Central memory CD8-positive, alpha-beta T cell (primary cell): ENCODE measurements around the gene ANKFN1.

ENCODE experiments used
- ATAC-seq: fragments of 150-1000 bp; cut with Tn5 transposase; replicated peaks from 2 replicates; pipeline ENCODE4 v1.10.0; 2022; ENCODE audit warnings: mild to moderate bottlenecking, moderate FRiP score, moderate number of reproducible peaks; ENCODE audit not compliant: poor library complexity, severe bottlenecking; ENCODE audit errors: extremely low read depth
- DNase-seq, 2 donors: peaks; one replicate each; pipeline ENCODE4 v3.0.0; 2021; ENCODE audit warnings: low spot score in 2 of 2
- H3K27ac Mint-ChIP-seq: one replicate; pipeline ENCODE4 v1.8.0; 2022; ENCODE audit warnings: low read depth, mild to moderate bottlenecking, moderate library complexity, mixed read lengths
- H3K27me3 Mint-ChIP-seq: one replicate; pipeline ENCODE4 v1.8.0; 2022; ENCODE audit warnings: mixed read lengths
- H3K36me3 Mint-ChIP-seq: one replicate; pipeline ENCODE4 v1.8.0; 2022; ENCODE audit warnings: mild to moderate bottlenecking, moderate library complexity, mixed read lengths; ENCODE audit not compliant: insufficient read depth
- H3K4me1 Mint-ChIP-seq: one replicate; pipeline ENCODE4 v1.8.0; 2022; ENCODE audit warnings: mixed read lengths
- H3K4me3 Mint-ChIP-seq: one replicate; pipeline ENCODE4 v1.8.0; 2022; ENCODE audit warnings: mild to moderate bottlenecking, moderate library complexity, mixed read lengths
- H3K9me3 Mint-ChIP-seq: one replicate; pipeline ENCODE4 v1.8.0; 2022; ENCODE audit warnings: mixed read lengths

Gene ANKFN1

DNA sequence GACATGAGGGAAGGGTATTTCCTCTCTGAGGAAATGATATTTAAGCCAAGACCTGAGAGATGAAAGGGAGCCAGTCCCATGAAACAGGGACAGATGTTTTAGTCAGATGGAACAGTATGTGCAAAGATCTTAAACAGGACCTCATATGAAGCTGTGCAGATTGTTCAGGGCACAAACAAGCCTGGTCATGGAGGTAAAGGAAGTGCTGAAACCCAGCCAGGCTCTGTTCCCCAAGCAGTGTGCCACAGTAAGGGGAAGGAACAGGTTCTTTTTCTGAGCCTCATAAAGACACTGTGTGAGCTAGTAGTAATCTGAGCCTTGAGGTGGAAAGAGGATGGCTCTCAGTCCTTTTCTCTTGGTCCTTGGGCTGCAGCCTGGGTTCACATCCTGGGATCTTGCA lies 159.9 kb downstream of the ANKFN1 start:
- Mint-ChIP-seq H3K9me3 (no peaks in the 10 kb centered on the region), H3K27me3 (peaks cover 11% of the 10 kb centered on the region), H3K27ac (no peak overlapping the region), H3K4me1 (no peaks in the 10 kb centered on the region), H3K4me3 (no peak overlapping the region), H3K36me3 (no peaks in the 10 kb centered on the region)
- ATAC-seq (no peak), DNase-seq (no peak)

DNA sequence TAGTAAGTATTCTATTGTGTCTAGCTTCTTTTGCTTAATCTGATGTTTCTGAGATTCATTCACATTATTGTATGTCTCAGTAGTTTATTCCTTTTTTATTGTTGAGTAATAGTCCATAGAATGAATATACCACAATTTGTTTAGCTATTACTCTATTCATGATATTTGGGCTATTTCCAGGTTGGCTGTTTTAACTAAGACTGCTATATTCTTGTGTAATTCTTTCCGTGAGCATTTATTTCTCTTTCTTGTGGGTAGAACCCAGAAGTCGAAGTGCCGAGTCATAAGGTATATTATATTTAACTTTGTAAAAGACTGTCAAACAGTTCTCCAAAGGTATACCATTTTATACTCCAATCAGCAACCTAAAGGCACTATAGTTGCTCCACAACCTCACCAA lies 160.8 kb downstream of the ANKFN1 start:
- H3K9me3 Mint-ChIP-seq = no peaks in the 10 kb centered on the region
- H3K36me3 Mint-ChIP-seq = no peaks in the 10 kb centered on the region
- ATAC-seq (no peak), DNase-seq (no peak)
- H3K27ac Mint-ChIP-seq = no peak overlapping the region
- H3K4me3 Mint-ChIP-seq = no peak overlapping the region
- H3K27me3 Mint-ChIP-seq = peaks cover 11% of the 10 kb centered on the region
- no peaks in the 10 kb centered on the region for H3K4me1 Mint-ChIP-seq

DNA sequence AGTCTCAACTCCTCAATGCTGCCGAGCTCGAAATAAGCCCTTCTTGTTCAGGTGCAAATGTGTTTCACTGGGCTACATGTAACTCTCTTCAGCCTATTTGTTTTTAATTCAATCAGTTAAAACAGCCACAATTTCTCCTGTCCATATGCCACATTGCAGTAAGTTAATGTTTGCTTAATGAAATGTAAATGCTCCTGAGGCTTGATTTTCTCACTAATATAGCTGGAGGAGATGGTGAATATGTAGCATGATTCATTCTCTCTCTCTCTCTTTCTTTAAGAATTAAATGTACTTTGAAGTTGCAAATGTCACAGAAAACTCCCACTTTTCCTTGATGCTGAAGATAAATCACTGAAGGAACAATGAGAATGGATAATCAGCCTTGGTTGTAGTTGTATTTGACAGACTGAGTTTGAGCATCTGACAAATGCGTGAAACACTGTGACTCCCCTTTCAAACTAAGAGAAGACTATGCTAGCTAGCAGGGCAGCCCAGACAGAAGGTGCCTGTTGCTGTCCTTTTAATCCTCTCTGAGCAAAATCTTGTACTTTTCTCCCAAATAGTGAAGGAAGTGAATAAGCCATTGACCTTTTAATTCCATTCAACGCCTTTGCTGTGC lies 161.8 kb downstream of the ANKFN1 start:
- H3K9me3 Mint-ChIP-seq = no peaks in the 10 kb centered on the region
- H3K4me1 Mint-ChIP-seq = no peaks in the 10 kb centered on the region
- no peak overlapping the region for H3K4me3 Mint-ChIP-seq
- ATAC-seq (no peak), DNase-seq (no peak)
- H3K27ac Mint-ChIP-seq = no peak overlapping the region
- H3K36me3 Mint-ChIP-seq = no peaks in the 10 kb centered on the region
- H3K27me3 Mint-ChIP-seq = peaks cover 11% of the 10 kb centered on the region

DNA sequence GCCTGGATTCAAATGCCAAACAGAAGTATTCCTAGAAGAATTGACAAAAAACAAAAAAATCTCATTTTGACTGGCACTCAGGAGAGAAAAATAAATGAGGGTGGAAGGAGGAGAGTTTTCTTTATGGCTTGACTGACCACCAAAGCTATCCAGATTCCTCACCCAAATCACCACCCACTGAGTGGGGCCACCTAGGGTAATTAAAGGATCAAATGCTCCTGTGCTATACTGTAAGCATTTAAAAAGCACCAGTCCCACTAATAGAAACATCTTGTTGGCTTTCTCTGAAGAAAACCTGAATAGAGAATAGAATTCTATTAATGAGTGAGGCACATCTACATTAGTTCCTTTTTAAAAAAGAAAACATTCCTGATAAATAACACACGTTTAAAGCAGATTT lies 163.3 kb downstream of the ANKFN1 start:
- no peak overlapping the region for H3K4me3 Mint-ChIP-seq
- H3K36me3 Mint-ChIP-seq = no peaks in the 10 kb centered on the region
- DNase-seq (no peak), ATAC-seq (no peak)
- no peaks in the 10 kb centered on the region for H3K4me1 Mint-ChIP-seq
- H3K27me3 Mint-ChIP-seq = peaks cover 14% of the 10 kb centered on the region
- H3K27ac Mint-ChIP-seq = no peak overlapping the region
- H3K9me3 Mint-ChIP-seq = no peaks in the 10 kb centered on the region

DNA sequence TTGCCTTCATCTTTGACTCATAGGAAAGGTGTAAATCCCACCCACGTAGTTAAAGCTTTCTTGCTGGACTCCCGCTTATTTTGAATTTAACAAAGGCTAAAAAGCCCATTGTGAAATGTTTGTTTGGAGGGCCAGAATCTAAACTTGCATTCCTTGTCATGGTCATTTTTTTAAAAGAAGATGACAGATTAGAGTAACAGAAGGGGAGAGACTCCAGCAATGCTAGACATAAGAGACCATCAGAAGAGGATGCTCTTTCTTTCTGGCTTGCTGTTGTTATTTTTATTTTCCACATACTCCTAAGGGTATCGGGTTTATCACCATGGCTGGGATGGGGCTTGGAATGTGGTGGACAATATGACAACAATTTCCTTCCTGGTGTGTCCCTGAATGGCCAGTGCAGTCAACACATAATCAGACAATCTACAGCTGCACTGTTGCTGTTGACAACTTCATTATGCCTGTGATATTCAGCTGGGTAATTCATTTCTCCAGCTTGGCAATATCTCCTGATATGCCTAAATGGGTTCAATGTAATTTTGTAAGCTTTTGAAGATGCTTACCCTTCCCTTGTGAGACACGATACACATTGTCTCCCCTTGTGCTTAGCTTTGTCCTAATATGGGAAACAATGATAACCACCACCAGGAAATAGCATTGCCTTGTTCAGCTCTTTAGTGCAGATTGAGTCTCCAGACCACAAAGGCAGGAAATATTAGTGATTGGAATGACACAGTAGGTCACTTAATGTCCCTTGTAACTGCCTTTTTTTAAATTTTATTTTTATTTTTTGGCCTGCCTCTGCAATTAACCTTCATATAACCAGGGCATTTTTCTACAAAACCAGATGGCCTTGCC lies 164.3 kb downstream of the ANKFN1 start:
- H3K9me3 Mint-ChIP-seq = no peaks in the 10 kb centered on the region
- no peak for ATAC-seq

DNA sequence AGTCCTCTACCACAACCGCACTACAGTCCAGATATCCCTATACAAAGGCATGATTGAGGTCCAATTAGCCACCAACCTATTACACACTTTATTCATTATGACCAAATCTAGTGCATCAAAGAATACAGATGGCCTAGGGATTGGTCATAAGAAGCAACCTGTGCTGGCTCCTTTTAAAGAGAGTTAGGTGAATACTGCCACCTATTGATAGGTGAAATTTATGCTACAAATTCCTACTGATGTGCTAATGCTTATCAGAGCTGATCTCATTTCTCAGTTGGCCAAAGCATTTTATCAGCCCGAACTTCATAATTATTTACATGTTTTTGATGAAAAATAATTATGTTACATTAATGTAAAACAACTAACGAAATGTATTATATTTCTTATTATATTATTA lies 166.3 kb downstream of the ANKFN1 start:
- Mint-ChIP-seq H3K4me1 (no peaks in the 10 kb centered on the region), H3K27ac (no peak overlapping the region), H3K27me3 (peaks cover 36% of the 10 kb centered on the region), H3K36me3 (no peaks in the 10 kb centered on the region), H3K9me3 (no peaks in the 10 kb centered on the region), H3K4me3 (no peak overlapping the region)
- no peak for ATAC-seq
- DNase-seq = no peak

More for the DNA sequence above, 164.3 kb downstream of the ANKFN1 start:
- no peak overlapping the region for H3K27ac Mint-ChIP-seq
- DNase-seq = no peak
- no peaks in the 10 kb centered on the region for H3K4me1 Mint-ChIP-seq
- H3K36me3 Mint-ChIP-seq = no peaks in the 10 kb centered on the region
- H3K27me3 Mint-ChIP-seq = peaks cover 24% of the 10 kb centered on the region
- H3K4me3 Mint-ChIP-seq = no peak overlapping the region

DNA sequence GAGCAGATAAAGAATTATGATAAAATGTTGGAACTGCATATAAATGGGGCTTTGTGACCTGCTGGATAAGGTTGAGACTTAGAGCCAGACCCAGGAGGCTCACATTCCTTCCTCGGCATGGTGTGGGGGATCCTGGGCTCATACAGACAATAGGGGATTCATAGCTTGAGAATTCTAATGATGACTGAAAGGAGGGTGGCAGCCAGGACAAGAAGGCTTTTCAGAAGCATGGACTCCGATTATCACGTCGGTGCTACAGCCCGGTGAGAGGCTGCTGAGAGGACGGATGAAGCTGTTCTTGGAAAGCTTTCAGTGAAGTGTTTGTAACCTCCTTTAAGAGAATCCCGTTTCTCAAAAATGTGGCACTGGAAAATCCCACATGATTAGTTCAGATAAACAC lies 167.2 kb downstream of the ANKFN1 start:
- Mint-ChIP-seq H3K9me3 (no peaks in the 10 kb centered on the region), H3K27ac (no peak overlapping the region), H3K4me1 (no peaks in the 10 kb centered on the region), H3K36me3 (no peaks in the 10 kb centered on the region), H3K4me3 (no peak overlapping the region), H3K27me3 (peaks cover 27% of the 10 kb centered on the region)
- no peak for DNase-seq
- ATAC-seq = no peak

DNA sequence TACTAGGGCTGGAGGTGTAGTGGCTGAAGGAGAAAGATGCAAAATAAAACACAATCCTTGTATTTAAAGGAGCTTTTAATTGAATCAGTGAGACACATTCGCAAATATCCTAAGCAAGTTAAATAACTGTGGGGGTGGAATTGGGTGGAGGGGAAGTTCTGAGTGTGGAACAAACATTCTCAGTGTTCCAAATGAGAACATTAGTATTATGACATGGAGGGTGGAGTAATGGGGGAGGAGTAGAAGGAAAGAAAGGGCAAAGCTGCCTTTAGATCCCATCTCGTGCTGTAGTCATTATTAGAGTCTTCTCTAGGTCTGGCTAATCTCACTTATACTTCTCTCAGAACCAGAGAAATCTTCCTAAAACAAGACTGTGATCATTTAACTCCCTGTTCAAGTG lies 169.7 kb downstream of the ANKFN1 start:
- H3K27ac Mint-ChIP-seq = no peak overlapping the region
- ATAC-seq (no peak), DNase-seq (no peak)
- no peak overlapping the region for H3K4me3 Mint-ChIP-seq
- H3K9me3 Mint-ChIP-seq = no peaks in the 10 kb centered on the region
- no peaks in the 10 kb centered on the region for H3K4me1 Mint-ChIP-seq
- peaks cover 25% of the 10 kb centered on the region for H3K27me3 Mint-ChIP-seq
- H3K36me3 Mint-ChIP-seq = no peaks in the 10 kb centered on the region

DNA sequence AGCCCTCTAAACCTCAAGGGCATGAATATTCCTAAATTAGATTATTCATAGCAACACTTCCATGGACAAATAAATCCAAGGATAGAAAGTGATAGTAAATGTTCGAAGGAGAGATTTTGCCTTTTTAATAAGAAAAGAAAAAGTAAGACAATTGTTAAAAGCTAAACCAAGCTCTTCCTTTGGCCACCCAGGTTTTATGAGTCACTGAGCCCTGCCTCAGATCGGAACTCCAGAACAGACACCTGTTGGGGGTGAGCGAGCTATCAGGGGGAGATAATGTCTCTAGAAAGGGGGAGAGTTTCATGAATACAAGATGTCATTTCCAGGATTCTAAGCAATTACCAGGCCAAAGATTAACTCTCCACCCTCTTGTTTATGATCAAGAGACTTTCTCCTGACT lies 171.4 kb downstream of the ANKFN1 start:
- Mint-ChIP-seq H3K4me3 (no peak overlapping the region), H3K27ac (no peak overlapping the region), H3K36me3 (no peaks in the 10 kb centered on the region), H3K9me3 (no peaks in the 10 kb centered on the region), H3K27me3 (peaks cover 25% of the 10 kb centered on the region), H3K4me1 (no peaks in the 10 kb centered on the region)
- ATAC-seq (no peak), DNase-seq (no peak)

DNA sequence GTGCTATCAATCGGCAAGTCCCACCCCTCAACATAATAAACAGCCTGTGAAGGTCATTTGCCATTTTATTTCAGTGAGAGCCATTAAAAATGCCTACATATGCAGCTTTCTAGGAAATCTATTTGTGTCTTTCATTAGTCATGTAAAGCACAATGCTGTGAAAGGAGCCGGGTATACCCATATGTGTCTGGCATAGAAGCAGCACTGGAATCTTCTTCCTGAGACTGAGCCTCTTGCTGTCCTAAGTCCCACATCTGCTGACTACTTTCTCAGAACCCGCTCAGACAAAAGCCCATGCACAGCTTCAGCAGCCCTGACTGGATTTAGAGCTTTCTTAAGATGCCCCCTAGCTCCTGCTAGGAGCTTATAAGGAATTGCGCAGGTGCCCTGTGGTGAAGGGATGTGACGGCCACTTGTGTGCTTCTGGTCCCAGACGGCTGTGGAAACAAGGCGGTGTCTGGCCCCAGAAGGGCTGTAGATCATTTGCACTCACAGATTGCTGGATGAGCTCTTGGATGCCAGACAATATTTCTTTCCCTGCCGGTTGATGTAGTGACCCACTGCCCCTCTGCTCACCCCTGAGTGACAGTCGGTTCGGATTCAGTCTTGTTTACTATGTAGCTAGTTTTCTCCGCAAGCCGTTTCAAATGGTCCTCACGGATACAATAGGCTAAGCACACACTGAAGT lies 172.2 kb downstream of the ANKFN1 start:
- no peaks in the 10 kb centered on the region for H3K4me1 Mint-ChIP-seq
- H3K9me3 Mint-ChIP-seq = no peaks in the 10 kb centered on the region
- ATAC-seq (no peak), DNase-seq (no peak)
- no peak overlapping the region for H3K4me3 Mint-ChIP-seq
- no peaks in the 10 kb centered on the region for H3K36me3 Mint-ChIP-seq
- no peak overlapping the region for H3K27ac Mint-ChIP-seq
- H3K27me3 Mint-ChIP-seq = peaks cover 25% of the 10 kb centered on the region

DNA sequence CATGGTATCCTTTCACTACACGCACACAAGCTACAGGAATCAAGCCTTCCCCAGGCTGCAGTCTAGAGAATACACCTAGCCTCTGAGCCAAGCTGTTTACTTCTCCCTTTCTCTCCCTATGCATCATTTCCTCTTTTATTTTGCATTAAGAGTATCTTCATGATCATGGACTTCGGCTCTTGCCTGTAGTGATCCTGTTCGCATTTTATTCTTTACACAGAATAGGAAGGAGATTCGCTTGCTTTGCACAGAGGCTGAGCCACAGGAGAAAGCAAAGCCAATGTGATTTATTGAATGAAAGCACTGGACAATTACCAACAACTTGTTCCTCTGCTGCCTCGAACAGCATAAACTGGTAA lies 172.7 kb downstream of the ANKFN1 start:
- Mint-ChIP-seq H3K4me3 (no peak overlapping the region), H3K36me3 (no peaks in the 10 kb centered on the region), H3K9me3 (no peaks in the 10 kb centered on the region), H3K27me3 (peaks cover 25% of the 10 kb centered on the region), H3K4me1 (no peaks in the 10 kb centered on the region), H3K27ac (no peak overlapping the region)
- DNase-seq (no peak), ATAC-seq (no peak)

DNA sequence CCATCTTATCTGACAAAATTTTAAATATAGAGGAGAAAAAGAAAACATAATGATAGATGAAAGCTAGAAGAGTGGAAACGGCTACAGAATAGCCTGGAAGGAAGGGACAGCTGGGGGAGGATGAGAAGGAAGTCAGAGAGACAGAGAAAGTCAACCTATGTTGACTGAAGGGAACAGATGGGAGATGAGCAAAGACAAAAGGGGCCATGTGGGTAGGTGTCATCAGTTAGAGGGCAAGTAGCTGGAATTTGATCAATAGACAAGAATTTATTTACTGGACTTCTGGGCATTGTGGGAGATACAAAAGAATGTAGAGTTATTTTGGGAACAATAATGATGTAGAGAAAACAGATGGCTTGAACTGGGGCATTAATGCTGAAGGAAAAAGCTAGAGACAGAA lies 194.4 kb downstream of the ANKFN1 start:
- no peak overlapping the region for H3K4me3 Mint-ChIP-seq
- H3K4me1 Mint-ChIP-seq = no peaks in the 10 kb centered on the region
- peaks cover 14% of the 10 kb centered on the region for H3K9me3 Mint-ChIP-seq
- DNase-seq = no peak
- H3K27me3 Mint-ChIP-seq = peaks cover 28% of the 10 kb centered on the region
- no peaks in the 10 kb centered on the region for H3K36me3 Mint-ChIP-seq
- no peak for ATAC-seq
- no peak overlapping the region for H3K27ac Mint-ChIP-seq

DNA sequence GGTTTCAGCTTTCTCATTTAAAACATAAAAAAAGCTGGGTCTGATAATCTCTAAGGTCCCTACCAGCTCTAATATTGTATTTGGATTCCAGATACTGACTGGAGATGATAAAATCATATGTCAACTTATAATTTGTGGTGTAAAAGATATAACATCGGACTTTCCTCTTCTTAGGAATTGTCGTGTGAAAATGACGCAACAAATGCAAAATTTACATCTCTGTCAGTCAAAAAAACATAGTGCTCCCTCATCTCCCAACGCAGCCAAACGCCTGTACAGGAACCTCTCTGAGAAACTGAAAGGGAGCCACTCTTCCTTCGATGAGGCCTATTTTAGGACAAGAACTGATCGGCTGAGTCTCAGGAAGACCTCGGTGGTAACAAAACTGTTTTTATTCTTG lies 197.3 kb downstream of the ANKFN1 start:
- ATAC-seq (no peak), DNase-seq (no peak)
- peaks cover 20% of the 10 kb centered on the region for H3K27me3 Mint-ChIP-seq
- H3K4me3 Mint-ChIP-seq = no peak overlapping the region
- no peak overlapping the region for H3K27ac Mint-ChIP-seq
- H3K9me3 Mint-ChIP-seq = peaks cover 4% of the 10 kb centered on the region
- H3K36me3 Mint-ChIP-seq = no peaks in the 10 kb centered on the region
- H3K4me1 Mint-ChIP-seq = no peaks in the 10 kb centered on the region
